Measurements from ENCODE around the gene BEAN1.
A peak's percentile ranks its signal among the peaks of the same experiment; 100 is the strongest.

Gene BEAN1

DNA sequence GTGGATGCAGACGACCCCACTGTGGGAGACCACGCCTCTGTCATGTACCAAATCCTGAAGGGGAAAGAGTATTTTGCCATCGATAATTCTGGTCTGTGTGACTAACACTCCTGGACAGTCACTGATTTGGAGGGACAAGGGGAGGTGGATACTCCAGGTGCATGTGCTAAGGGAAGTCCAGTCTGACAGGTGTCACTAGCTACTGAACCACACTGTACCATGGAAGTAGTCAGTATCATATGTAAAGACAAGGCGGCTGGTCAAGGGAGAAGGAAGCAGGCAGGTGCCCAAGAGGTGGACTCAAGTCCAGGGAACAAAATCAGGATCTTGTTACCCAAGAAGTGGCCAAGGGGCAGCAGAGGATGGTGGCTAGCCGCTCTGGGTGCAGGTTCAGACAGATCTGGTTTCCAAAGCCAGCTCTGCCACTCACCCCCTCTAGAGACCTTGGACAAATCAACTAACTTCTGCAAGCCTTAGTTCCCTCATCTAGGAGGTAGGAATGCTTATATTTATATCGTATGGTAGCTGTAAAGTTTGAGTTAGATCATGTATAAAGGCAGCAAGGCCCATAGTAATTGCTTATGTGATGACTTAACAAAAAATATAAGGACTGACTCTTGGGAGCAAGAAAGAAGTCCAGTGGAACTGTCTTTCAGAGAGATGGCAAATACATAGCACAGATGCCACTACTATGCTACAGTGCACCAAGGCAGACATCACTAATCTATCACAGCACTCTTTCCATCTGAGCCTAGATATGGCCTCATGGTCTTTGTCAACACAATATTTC, 38.5 kb upstream of the BEAN1 start:
- ChIA-PET CTCF (interaction anchor here (0.5 kb wide), 1 partner anchor 240 kb away, joined by 3 read pairs; no protein-coding TSS in a partner anchor), POLR2A (no interaction called here)
- no peak for TF ChIP-seq ZNF175 (tag by site-specific recombination; IDR thresholded peaks at IDR 0.05)
- H3K36me3 ChIP-seq (ENCODE audit: control insufficient read depth in 2 of 2, insufficient read depth in 1 of 2, low read length in 2 of 2) = no peaks in the 10 kb centered on the region
- H3K9me3 ChIP-seq (ENCODE audit: control insufficient read depth, insufficient read depth, low read depth, low read length) = no peaks in the 10 kb centered on the region
- no peak overlapping the region for H3K27ac ChIP-seq (ENCODE audit: extremely low read depth, low read depth, low read length)
- H3K4me1 ChIP-seq (ENCODE audit: control insufficient read depth, insufficient read depth, low read length) = no peaks in the 10 kb centered on the region
- H3K4me3 ChIP-seq (ENCODE audit: low read depth, low read length) = no peak overlapping the region

DNA sequence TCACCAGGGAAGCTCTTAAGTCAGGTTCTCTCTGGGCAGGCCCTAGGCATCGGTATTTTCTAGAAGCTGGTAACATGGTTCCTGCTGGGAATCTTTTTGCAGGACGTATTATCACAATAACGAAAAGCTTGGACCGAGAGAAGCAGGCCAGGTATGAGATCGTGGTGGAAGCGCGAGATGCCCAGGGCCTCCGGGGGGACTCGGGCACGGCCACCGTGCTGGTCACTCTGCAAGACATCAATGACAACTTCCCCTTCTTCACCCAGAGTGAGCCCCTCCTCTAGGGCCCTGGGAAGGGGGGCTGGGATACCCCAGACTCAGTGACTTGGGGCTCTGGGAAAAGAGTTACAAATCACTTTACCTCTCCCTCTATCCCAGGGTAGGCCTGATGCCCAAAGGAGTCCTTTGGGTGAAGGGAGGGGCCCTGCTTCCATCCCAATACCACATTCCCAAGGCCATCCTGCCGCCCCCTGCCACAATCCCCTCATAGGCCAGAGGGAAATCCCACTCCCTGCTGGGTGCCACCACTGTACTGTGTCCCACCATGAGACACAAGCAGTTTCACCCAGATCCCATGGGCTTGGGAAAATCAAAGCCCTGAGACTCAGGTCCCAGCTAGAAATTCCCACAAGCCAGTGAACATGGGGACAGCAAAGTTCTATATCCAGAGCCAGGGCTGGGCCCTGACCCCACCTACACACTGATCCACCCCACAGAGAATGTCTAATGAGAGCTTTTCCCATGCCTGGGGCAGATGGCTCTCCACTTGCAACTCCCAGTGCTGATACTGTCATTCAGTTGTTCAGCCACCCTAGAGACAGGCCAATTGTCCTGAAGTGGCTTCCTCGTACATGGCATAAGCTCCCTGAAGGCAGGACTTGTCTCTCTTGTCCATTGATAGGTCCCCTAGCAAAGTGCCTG, 37.6 kb upstream of the BEAN1 start:
- CTCF ChIA-PET = interaction anchor here (0.5 kb wide), 2 partner anchors 102 to 239 kb away, joined by 3 read pairs; no protein-coding TSS in a partner anchor
- H3K4me1 ChIP-seq (ENCODE audit: control insufficient read depth, insufficient read depth, low read length) = no peaks in the 10 kb centered on the region
- no peak overlapping the region for H3K4me3 ChIP-seq (ENCODE audit: low read depth, low read length)
- no peaks in the 10 kb centered on the region for H3K36me3 ChIP-seq (ENCODE audit: control insufficient read depth in 2 of 2, insufficient read depth in 1 of 2, low read length in 2 of 2)
- H3K9me3 ChIP-seq (ENCODE audit: control insufficient read depth, insufficient read depth, low read depth, low read length) = no peaks in the 10 kb centered on the region
- H3K27ac ChIP-seq (ENCODE audit: extremely low read depth, low read depth, low read length) = no peak overlapping the region
- POLR2A ChIA-PET = no interaction called here
- TF ChIP-seq ZNF626 (tag by site-specific recombination; IDR thresholded peaks at IDR 0.05) (no peak), ZNF19 (tag by site-specific recombination; IDR thresholded peaks at IDR 0.05; ENCODE audit: low read depth) (no peak), ZNF184 (tag by site-specific recombination; IDR thresholded peaks at IDR 0.05) (no peak), ZNF169 (tag by site-specific recombination; IDR thresholded peaks at IDR 0.05) (no peak), ZNF221 (tag by site-specific recombination; IDR thresholded peaks at IDR 0.05; ENCODE audit: borderline replicate concordance) (no peak), ZNF660 (tag by site-specific recombination; IDR thresholded peaks at IDR 0.05) (no peak), ZNF571 (tag by site-specific recombination; IDR thresholded peaks at IDR 0.05) (no peak), ZNF223 (tag by site-specific recombination; IDR thresholded peaks at IDR 0.05) (no peak), ZNF549 (tag by site-specific recombination; IDR thresholded peaks at IDR 0.05) (no peak), ZFP41 (tag by site-specific recombination; IDR thresholded peaks at IDR 0.05; ENCODE audit: borderline replicate concordance) (no peak), GLI2 (tag by site-specific recombination; IDR thresholded peaks at IDR 0.05; ENCODE audit: borderline replicate concordance, low read depth) (no peak), ZNF433 (tag by site-specific recombination; IDR thresholded peaks at IDR 0.05; ENCODE audit: low read depth) (no peak), GLIS1 (tag by site-specific recombination; IDR thresholded peaks at IDR 0.05) (no peak)

DNA sequence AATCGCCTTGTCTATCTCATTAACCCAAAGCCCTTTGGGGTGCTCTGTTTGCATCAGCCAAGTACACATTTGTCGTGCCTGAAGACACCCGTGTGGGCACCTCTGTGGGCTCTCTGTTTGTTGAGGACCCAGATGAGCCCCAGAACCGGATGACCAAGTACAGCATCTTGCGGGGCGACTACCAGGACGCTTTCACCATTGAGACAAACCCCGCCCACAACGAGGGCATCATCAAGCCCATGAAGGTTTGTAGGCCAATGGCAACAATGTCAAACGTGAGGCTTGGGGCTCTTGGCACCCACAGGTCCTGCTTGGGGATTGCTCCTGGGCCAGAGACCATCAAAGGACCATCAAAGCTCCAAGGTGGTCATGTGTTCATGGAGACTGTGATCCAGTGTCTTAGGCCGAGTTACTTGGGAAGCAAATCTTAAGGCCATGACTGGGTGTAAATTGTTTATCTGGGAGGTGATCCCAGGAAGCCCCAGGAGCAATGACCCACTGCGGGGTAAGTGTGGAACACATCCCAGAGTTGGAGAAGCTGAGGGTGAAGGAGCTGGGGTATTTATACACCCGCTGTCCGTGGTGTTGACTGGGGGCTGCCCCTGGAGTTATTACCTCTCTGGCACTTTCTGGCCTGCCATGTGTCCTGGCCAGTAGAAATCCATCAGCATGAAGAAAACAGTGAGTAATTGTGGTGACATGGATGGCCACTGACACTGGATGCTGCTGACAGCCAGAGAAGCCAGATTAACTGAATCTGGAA, 36.6 kb upstream of the BEAN1 start:
- POLR2A ChIA-PET = no interaction called here
- Histone ChIP-seq H3K4me3 (ENCODE audit: low read depth, low read length) (no peak overlapping the region), H3K27ac (ENCODE audit: extremely low read depth, low read depth, low read length) (no peak overlapping the region), H3K9me3 (ENCODE audit: control insufficient read depth, insufficient read depth, low read depth, low read length) (no peaks in the 10 kb centered on the region), H3K4me1 (ENCODE audit: control insufficient read depth, insufficient read depth, low read length) (no peaks in the 10 kb centered on the region), H3K36me3 (ENCODE audit: control insufficient read depth in 2 of 2, insufficient read depth in 1 of 2, low read length in 2 of 2) (no peaks in the 10 kb centered on the region)
- CTCF ChIA-PET = interaction anchor here (0.5 to 2.5 kb wide), 2 partner anchors 33 to 101 kb away, joined by 3 to 8 read pairs; no protein-coding TSS in a partner anchor
- TF ChIP-seq ZNF37A (tag by site-specific recombination; IDR thresholded peaks at IDR 0.05) = peak; percentile 84
- TF ChIP-seq, protein P1, sequence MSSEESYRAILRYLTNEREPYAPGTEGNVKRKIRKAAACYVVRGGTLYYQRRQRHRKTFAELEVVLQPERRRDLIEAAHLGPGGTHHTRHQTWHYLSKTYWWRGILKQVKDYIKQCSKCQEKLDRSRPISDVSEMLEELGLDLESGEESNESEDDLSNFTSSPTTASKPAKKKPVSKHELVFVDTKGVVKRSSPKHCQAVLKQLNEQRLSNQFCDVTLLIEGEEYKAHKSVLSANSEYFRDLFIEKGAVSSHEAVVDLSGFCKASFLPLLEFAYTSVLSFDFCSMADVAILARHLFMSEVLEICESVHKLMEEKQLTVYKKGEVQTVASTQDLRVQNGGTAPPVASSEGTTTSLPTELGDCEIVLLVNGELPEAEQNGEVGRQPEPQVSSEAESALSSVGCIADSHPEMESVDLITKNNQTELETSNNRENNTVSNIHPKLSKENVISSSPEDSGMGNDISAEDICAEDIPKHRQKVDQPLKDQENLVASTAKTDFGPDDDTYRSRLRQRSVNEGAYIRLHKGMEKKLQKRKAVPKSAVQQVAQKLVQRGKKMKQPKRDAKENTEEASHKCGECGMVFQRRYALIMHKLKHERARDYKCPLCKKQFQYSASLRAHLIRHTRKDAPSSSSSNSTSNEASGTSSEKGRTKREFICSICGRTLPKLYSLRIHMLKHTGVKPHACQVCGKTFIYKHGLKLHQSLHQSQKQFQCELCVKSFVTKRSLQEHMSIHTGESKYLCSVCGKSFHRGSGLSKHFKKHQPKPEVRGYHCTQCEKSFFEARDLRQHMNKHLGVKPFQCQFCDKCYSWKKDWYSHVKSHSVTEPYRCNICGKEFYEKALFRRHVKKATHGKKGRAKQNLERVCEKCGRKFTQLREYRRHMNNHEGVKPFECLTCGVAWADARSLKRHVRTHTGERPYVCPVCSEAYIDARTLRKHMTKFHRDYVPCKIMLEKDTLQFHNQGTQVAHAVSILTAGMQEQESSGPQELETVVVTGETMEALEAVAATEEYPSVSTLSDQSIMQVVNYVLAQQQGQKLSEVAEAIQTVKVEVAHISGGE (tag by site-specific recombination; conservative IDR thresholded peaks at IDR 0.05; ENCODE audit: low read depth) = no peak

Measured in HEK293 (cell line).